ENCODE data around the gene XRN2.

DNA sequence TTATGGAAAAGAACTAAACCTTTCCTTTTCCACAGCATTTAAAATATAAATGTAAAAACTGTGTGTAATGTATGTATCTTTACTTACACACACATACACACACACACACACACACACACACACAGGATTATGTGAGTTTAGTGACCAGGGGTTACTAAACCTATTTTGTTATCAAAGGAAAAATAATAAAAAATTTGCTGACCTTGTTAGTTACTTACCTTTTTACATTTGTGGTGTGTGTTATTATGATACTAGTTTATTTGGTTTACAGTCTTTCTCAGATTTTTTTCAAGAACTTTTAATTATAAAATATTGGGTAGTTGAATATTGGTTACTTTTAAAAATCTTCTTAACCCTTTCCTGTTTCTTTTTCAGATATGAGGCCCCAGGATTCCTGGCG, 78.5 kb downstream of the XRN2 start:
- TF ChIP-seq, protein P1, sequence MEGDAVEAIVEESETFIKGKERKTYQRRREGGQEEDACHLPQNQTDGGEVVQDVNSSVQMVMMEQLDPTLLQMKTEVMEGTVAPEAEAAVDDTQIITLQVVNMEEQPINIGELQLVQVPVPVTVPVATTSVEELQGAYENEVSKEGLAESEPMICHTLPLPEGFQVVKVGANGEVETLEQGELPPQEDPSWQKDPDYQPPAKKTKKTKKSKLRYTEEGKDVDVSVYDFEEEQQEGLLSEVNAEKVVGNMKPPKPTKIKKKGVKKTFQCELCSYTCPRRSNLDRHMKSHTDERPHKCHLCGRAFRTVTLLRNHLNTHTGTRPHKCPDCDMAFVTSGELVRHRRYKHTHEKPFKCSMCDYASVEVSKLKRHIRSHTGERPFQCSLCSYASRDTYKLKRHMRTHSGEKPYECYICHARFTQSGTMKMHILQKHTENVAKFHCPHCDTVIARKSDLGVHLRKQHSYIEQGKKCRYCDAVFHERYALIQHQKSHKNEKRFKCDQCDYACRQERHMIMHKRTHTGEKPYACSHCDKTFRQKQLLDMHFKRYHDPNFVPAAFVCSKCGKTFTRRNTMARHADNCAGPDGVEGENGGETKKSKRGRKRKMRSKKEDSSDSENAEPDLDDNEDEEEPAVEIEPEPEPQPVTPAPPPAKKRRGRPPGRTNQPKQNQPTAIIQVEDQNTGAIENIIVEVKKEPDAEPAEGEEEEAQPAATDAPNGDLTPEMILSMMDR (conservative IDR thresholded peaks at IDR 0.05; ENCODE audit: low read depth, low read length), result no peak
- TF ChIP-seq EZH2phosphoT487 (IDR thresholded peaks at IDR 0.05; ENCODE audit: borderline replicate concordance, low read length), result no peak
- no peak for TF ChIP-seq EZH2 (IDR thresholded peaks at IDR 0.05; ENCODE audit: low read length, unreplicated experiment)

Measured in PC-3 (cell line).